ENCODE data around the gene LCP1.

GRCh38 chr13:46082324-46082723, 99.7 kb downstream of the LCP1 start:
- TF ChIP-seq CTCF (IDR thresholded peaks at IDR 0.05): no peak
- TF ChIP-seq ZFX (IDR thresholded peaks at IDR 0.05; ENCODE audit: borderline replicate concordance): no peak

Data from 22Rv1 (cell line).